Measurements from ENCODE around the gene HELQ.

- TF ChIP-seq YY1 (IDR thresholded peaks at IDR 0.05; ENCODE audit: insufficient read depth, insufficient read length) (no peak), ZNF274 (IDR thresholded peaks at IDR 0.05; ENCODE audit: low read depth, low read length) (no peak)
These were observed 17.8 kb upstream of the HELQ start for GRCh38 chr4:83473423-83473822.
